ENCODE results near the gene SLC6A16.

DNA sequence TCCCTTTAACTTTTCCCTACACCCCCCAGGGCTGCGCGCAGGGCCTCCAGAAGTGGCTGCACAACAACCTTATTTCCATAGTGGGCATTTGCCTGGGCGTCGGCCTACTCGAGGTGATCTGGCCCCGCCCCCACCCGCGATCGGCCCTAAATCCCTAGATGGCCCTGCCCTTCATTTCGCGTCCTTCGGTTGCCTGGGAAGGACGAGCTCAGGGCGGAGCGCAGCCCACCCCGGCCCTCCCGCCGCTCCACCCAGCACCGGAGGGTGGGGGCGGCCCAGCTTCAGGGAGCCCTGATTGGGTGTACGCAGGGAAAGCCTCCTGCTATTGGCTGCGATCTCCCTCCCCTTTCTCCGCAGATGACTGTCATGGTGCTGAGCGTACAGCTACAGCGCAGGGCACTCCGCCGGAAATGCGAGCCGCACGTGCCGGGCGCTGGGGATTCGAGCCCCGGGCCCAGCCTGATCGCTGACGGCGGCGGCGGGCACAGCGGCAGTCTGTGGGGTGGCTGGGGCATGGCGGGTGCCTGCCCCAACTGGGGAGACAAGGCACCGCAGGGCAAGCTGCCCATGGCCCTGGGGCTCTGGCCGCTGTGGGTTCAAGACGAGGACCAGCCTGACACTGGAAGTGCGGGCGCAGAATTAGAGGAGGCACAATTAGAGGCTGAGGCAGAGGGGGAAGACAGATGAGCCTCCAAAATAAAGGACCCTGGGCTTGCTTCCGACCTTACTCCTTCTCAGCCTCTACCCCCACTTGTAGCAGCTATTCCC, 14.5 kb upstream of the SLC6A16 start:
- peak; percentile 80; the same call in 1 of the 2 replicates for TF ChIP-seq POLR2AphosphoS5 (IDR thresholded peaks at IDR 0.05; ENCODE audit: low read depth, low read length)
- TF ChIP-seq JUN (IDR thresholded peaks at IDR 0.05; ENCODE audit: low read depth, low read length), result no peak
- TF ChIP-seq POLR2A (IDR thresholded peaks at IDR 0.05; ENCODE audit: control extremely low read depth in 1 of 2, low read depth in 2 of 2, low read length in 2 of 2), result no peak; a peak in 1 of 3 replicates
- TF ChIP-seq, protein P1, sequence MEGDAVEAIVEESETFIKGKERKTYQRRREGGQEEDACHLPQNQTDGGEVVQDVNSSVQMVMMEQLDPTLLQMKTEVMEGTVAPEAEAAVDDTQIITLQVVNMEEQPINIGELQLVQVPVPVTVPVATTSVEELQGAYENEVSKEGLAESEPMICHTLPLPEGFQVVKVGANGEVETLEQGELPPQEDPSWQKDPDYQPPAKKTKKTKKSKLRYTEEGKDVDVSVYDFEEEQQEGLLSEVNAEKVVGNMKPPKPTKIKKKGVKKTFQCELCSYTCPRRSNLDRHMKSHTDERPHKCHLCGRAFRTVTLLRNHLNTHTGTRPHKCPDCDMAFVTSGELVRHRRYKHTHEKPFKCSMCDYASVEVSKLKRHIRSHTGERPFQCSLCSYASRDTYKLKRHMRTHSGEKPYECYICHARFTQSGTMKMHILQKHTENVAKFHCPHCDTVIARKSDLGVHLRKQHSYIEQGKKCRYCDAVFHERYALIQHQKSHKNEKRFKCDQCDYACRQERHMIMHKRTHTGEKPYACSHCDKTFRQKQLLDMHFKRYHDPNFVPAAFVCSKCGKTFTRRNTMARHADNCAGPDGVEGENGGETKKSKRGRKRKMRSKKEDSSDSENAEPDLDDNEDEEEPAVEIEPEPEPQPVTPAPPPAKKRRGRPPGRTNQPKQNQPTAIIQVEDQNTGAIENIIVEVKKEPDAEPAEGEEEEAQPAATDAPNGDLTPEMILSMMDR (IDR thresholded peaks at IDR 0.05; ENCODE audit: control extremely low read depth in 1 of 3, insufficient read depth in 1 of 3, low read depth in 1 of 3, low read length in 3 of 3), result no peak
- TF ChIP-seq SUZ12 (IDR thresholded peaks at IDR 0.05; ENCODE audit: low read length), result no peak
- TF ChIP-seq, protein P2, sequence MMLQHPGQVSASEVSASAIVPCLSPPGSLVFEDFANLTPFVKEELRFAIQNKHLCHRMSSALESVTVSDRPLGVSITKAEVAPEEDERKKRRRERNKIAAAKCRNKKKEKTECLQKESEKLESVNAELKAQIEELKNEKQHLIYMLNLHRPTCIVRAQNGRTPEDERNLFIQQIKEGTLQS (IDR thresholded peaks at IDR 0.05; ENCODE audit: insufficient read depth, low read depth, low read length), result no peak
- TF ChIP-seq ZNF274 (IDR thresholded peaks at IDR 0.05; ENCODE audit: borderline replicate concordance, extremely low read depth, low read length), result no peak
- peak; percentile 30; the same call in 1 of the 2 replicates for TF ChIP-seq SP4 (IDR thresholded peaks at IDR 0.05; ENCODE audit: low read length)
- TF ChIP-seq, protein P3, sequence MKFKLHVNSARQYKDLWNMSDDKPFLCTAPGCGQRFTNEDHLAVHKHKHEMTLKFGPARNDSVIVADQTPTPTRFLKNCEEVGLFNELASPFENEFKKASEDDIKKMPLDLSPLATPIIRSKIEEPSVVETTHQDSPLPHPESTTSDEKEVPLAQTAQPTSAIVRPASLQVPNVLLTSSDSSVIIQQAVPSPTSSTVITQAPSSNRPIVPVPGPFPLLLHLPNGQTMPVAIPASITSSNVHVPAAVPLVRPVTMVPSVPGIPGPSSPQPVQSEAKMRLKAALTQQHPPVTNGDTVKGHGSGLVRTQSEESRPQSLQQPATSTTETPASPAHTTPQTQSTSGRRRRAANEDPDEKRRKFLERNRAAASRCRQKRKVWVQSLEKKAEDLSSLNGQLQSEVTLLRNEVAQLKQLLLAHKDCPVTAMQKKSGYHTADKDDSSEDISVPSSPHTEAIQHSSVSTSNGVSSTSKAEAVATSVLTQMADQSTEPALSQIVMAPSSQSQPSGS (IDR thresholded peaks at IDR 0.05; ENCODE audit: low read length), result no peak
- TF ChIP-seq EP300 (IDR thresholded peaks at IDR 0.05; ENCODE audit: borderline replicate concordance in 1 of 2, low read depth in 2 of 2, low read length in 2 of 2), result no peak
- TF ChIP-seq EZH2 (IDR thresholded peaks at IDR 0.05; ENCODE audit: low read depth, low read length, severe bottlenecking), result no peak

Measured in H1 (cell line).